Measurements from ENCODE around the gene TAS1R1. TPM values are rescaled to one million over a fixed set of nuclear protein-coding genes. Genes with fewer than 3 reads are reported as not detected.
"Not testable (repeated sequence)": the region's sequence is repeated elsewhere in the genome, so short reads cannot be mapped to it uniquely, and the experiment has no call there.

The TAS1R1 gene
- total RNA-seq, 2 donors from 2014 or later = 0.31 to 0.51 TPM

DNA sequence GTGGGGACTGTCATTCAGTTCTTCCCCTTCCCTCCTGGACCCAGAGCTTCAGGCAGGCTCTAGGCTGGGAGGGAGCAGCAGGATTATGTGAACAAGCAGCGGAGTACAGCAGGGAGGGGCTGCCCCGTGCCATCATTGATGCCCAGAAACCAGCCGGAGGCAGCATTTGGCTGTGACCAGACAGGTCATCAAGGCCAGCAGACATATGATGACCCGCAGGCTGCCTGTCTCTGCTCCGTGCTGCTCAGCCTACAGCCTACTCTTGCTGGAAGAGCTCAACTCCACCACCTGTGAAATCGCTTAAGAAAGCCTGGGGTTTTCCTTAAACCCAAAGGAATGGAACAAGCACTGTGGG lies 42.6 kb downstream of the TAS1R1 start:
- Histone ChIP-seq H3K9ac (ENCODE audit: extremely low read depth, low read length, poor library complexity, severe bottlenecking) (no peak overlapping the region), H3K9me3 (ENCODE audit: control insufficient read depth, low read length) (no peaks in the 10 kb centered on the region), H3K4me3 (ENCODE audit: low read length) (no peak overlapping the region), H3K27ac (ENCODE audit: low read depth, low read length) (no peak overlapping the region), H3K36me3 (ENCODE audit: control insufficient read depth, insufficient read depth, low read length) (peaks cover 53% of the 10 kb centered on the region), H3K27me3 (ENCODE audit: control insufficient read depth, insufficient read depth, low read length, poor library complexity, severe bottlenecking) (no peaks in the 10 kb centered on the region), H3K4me1 (ENCODE audit: control insufficient read depth, insufficient read depth, low read length) (peaks cover 4% of the 10 kb centered on the region)
- Mint-ChIP-seq H3K4me1 (peaks cover 8% of the 10 kb centered on the region), H3K27me3 (ENCODE audit: insufficient read depth) (no peaks in the 10 kb centered on the region), H3K27ac (no peak overlapping the region), H3K9me3 (no peaks in the 10 kb centered on the region), H3K4me3 (no peak overlapping the region), H3K36me3 (ENCODE audit: low read depth) (peaks cover 34% of the 10 kb centered on the region)
- peak; percentile 35 for DNase-seq
- 92% methylated on average over 6 of the region's 6 CpGs for WGBS, 2 experiments (ENCODE audit: insufficient coverage in 1 of 2, insufficient read length in 1 of 2)
- TF ChIP-seq, protein P1, sequence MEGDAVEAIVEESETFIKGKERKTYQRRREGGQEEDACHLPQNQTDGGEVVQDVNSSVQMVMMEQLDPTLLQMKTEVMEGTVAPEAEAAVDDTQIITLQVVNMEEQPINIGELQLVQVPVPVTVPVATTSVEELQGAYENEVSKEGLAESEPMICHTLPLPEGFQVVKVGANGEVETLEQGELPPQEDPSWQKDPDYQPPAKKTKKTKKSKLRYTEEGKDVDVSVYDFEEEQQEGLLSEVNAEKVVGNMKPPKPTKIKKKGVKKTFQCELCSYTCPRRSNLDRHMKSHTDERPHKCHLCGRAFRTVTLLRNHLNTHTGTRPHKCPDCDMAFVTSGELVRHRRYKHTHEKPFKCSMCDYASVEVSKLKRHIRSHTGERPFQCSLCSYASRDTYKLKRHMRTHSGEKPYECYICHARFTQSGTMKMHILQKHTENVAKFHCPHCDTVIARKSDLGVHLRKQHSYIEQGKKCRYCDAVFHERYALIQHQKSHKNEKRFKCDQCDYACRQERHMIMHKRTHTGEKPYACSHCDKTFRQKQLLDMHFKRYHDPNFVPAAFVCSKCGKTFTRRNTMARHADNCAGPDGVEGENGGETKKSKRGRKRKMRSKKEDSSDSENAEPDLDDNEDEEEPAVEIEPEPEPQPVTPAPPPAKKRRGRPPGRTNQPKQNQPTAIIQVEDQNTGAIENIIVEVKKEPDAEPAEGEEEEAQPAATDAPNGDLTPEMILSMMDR (conservative IDR thresholded peaks at IDR 0.05) = no peak

DNA sequence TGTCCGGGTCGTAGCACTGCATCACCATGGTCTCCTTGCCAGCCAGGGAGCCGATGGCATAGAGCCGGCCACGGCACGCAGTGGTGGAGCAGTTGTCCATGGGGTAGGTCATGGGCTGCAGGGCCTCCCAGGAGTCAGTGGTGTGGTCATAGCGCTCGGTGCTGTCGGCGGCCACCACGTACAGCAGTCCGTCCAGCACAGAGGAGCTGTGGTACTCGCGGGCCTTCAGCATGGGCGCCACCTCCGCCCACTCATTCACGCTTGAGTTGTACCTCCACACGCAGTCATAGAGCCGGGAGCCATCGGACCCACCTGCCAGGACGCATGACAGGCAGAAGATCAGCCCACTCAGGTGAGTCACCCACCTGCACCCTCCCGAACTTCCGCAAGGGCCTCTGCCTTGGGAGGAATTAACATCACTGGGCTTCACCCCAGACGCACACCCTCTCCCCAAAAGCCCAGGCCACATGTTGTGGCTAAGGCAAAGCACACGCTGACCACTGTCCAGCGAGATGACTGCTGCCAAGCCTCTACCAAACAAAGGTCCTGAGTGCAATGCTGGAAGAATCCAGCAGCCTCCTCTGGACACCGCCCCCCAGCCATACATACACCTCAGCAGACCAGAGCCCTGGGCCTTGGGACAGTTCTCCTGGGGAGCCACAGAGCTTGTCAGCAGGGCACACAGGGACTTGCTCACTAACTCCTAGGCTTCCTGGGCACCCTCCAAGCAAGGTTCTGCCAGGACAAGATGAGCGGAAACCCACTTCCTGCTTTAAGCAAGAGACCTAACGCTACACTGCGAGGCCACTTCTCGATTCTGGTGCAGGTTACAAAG lies 44.3 kb downstream of the TAS1R1 start:
- no peak overlapping the region for H3K27ac ChIP-seq (ENCODE audit: low read depth, low read length)
- peak overlapping the region; percentile 12 for H3K27ac Mint-ChIP-seq
- H3K36me3 Mint-ChIP-seq (ENCODE audit: low read depth) = peaks cover 28% of the 10 kb centered on the region
- peaks cover 10% of the 10 kb centered on the region for H3K4me1 ChIP-seq (ENCODE audit: control insufficient read depth, insufficient read depth, low read length)
- DNase-seq = no peak
- peaks cover 38% of the 10 kb centered on the region for H3K36me3 ChIP-seq (ENCODE audit: control insufficient read depth, insufficient read depth, low read length)
- TF ChIP-seq, protein P1 (conservative IDR thresholded peaks at IDR 0.05) = no peak
- no peak overlapping the region for H3K4me3 Mint-ChIP-seq
- no peaks in the 10 kb centered on the region for H3K27me3 ChIP-seq (ENCODE audit: control insufficient read depth, insufficient read depth, low read length, poor library complexity, severe bottlenecking)
- WGBS, 2 experiments (ENCODE audit: insufficient coverage in 1 of 2, insufficient read length in 1 of 2) = 94 to 96% methylated on average over 20 to 31 of the region's 31 CpGs
- H3K27me3 Mint-ChIP-seq (ENCODE audit: insufficient read depth) = no peaks in the 10 kb centered on the region
- H3K9me3 Mint-ChIP-seq = no peaks in the 10 kb centered on the region
- no peak overlapping the region for H3K4me3 ChIP-seq (ENCODE audit: low read length)
- H3K9me3 ChIP-seq (ENCODE audit: control insufficient read depth, low read length) = no peaks in the 10 kb centered on the region
- no peak overlapping the region for H3K9ac ChIP-seq (ENCODE audit: extremely low read depth, low read length, poor library complexity, severe bottlenecking)
- peaks cover 18% of the 10 kb centered on the region for H3K4me1 Mint-ChIP-seq

DNA sequence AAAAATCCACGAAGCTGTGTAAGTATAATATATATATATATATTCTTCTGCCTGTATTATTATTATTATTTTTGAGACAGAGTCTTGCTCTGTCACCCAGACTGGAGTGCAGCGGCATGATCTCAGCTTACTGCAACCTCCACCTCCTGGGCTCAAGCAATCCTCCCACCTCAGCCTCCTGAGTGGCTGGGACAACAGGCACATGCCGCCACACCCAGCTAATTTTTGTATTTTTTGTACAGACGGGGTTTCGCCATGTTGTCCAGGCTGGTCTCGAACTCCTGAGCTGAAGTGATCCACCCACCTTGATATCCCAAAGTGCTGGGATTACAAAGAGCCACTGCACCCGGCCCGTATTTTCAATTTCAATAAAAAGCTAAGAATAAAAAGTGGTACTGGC lies 44.9 kb downstream of the TAS1R1 start:
- H3K27ac ChIP-seq (ENCODE audit: low read depth, low read length); H3K27me3 Mint-ChIP-seq (ENCODE audit: insufficient read depth); H3K27ac Mint-ChIP-seq; H3K4me1 ChIP-seq (ENCODE audit: control insufficient read depth, insufficient read depth, low read length); H3K9ac ChIP-seq (ENCODE audit: extremely low read depth, low read length, poor library complexity, severe bottlenecking); DNase-seq; H3K27me3 ChIP-seq (ENCODE audit: control insufficient read depth, insufficient read depth, low read length, poor library complexity, severe bottlenecking); H3K9me3 Mint-ChIP-seq; H3K9me3 ChIP-seq (ENCODE audit: control insufficient read depth, low read length): not testable (repeated sequence)
- peaks cover 19% of the 10 kb centered on the region for H3K4me1 Mint-ChIP-seq
- Histone ChIP-seq H3K36me3 (ENCODE audit: control insufficient read depth, insufficient read depth, low read length) (peaks cover 33% of the 10 kb centered on the region), H3K4me3 (ENCODE audit: low read length) (peak overlapping the region; percentile 95)
- peaks cover 23% of the 10 kb centered on the region for H3K36me3 Mint-ChIP-seq (ENCODE audit: low read depth)
- peak overlapping the region; percentile 75 for H3K4me3 Mint-ChIP-seq
- 91 to 92% methylated on average over 6 to 7 of the region's 8 CpGs for WGBS, 2 experiments (ENCODE audit: insufficient coverage in 1 of 2, insufficient read length in 1 of 2)

Data from endodermal cell (in vitro differentiated cells).